Pancreas (tissue), 10 donors: ENCODE data around the gene CLEC3A. TPM values are rescaled to one million over a fixed set of nuclear protein-coding genes. Genes with fewer than 3 reads are reported as not detected.
"Not testable (repeated sequence)": the region's sequence is repeated elsewhere in the genome, so short reads cannot be mapped to it uniquely, and the experiment has no call there.

Experiments used
- ATAC-seq, 4 donors: fragments of 200-7000 bp; cut with Tn5 transposase; one replicate each; pipeline versions ENCODE4 v1.8.0 to v1.9.1; 2020; ENCODE audit warnings: mild to moderate bottlenecking in 4 of 4, moderate library complexity in 4 of 4
- DNase-seq, 6 donors: peaks; one replicate each; pipeline ENCODE4 v3.0.0-alpha.2; 2020
- FAIRE-seq: peaks from 2 replicates; lab custom pipeline; 2012; peaks lifted over from hg19 to GRCh38; lab: Jason Lieb, UNC
- H3K27ac ChIP-seq, 4 donors: fragments of 200-600 bp; sonication (generic); 1 replicate in 3 of 4; 2 replicates in 1 of 4; pipeline versions ENCODE4 v1.5.0 to v1.8.0; 2020
- H3K27me3 ChIP-seq, 4 donors: fragments of 200-600 bp; one replicate each; pipeline ENCODE4 v1.8.0; 2021
- H3K36me3 ChIP-seq, 3 donors: fragments of 200-600 bp; sonication (generic) in 1 of 3; one replicate each; pipeline versions ENCODE4 v1.5.0 to v1.8.0; 2020 to 2021
- H3K4me1 ChIP-seq, 3 donors: fragments of 200-600 bp; one replicate each; pipeline ENCODE4 v1.8.0; 2021
- H3K4me3 ChIP-seq, 4 donors: fragments of 200-600 bp; sonication (generic) in 2 of 4; one replicate each; pipeline versions ENCODE4 v1.5.0 to v1.8.0; 2020 to 2021
- H3K9me3 ChIP-seq, 4 donors: fragments of 200-600 bp; one replicate each; pipeline ENCODE4 v1.8.0; 2021
- CTCF ChIP-seq, 4 donors: fragments of 200-600 bp; sonication (generic) in 3 of 4; IDR thresholded peaks; one replicate each; pipeline versions ENCODE4 v1.5.0 to v1.8.0; 2021; ENCODE audit warnings: antibody characterized with exemption in 4 of 4
- WGBS, 2 donors: extraction: QIAGEN DNeasy Blood & Tissue Kit; methylation state at CpG; one replicate each; pipeline ENCODE4 v1.1.7; 2013; 5-methylcytosine and 5-hydroxymethylcytosine counted together
- intact Hi-C, 3 donors: fragments of 100-400 bp; cut with DNase I; formaldehyde crosslinking; loops; one replicate each; pipeline versions ENCODE4 v1.11.1 to v1.14.2; 2022
- polyA plus RNA-seq, 2 donors: library from polyadenylated mRNA; stranded (reverse); fragments of 200-250 nt; gene quantifications; one replicate each; pipeline ENCODE4 v1.2.3, GENCODE V29; 2013
- total RNA-seq, 6 donors: library from RNA; stranded (reverse); fragmentation: NEBNext Ultra II Directional in 4 of 6; extraction: Animal tissue kit (Norgen Biotek cat#: 25700) in 4 of 6; gene quantifications; one replicate each; pipeline versions ENCODE4 v1.2.1 to v1.2.4, GENCODE V29; 2021 to 2023
- donor health status: healthy with polysubstance abuse.
- donor health status: DM: no; HTN: no; CAD: no; lungs with moderate emphysema.
- donor health status: DM: no; HTN: no; CAD: no.
- donor health status: control.
- donor health status: control.
- donor health status: Bipolar disorder and iron deficiency.
- donor health status: DM: yes; HTN: yes; CAD: no.
- donor health status: DM: no; HTN: no; CAD: no.
- donor health status: DM: no; HTN: no; CAD: no.
- donor health status: DM: yes; HTN: yes; CAD: no.

Gene CLEC3A
- total and polyA plus RNA-seq, 8 donors: not detected

- no peak for DNase-seq
- Histone ChIP-seq H3K36me3 (no peaks in the 10 kb centered on the region), H3K4me1 (no peaks in the 10 kb centered on the region), H3K27ac (no peak overlapping the region), H3K9me3 (no peaks in the 10 kb centered on the region), H3K27me3 (no peaks in the 10 kb centered on the region), H3K4me3 (no peak overlapping the region)
- no peak for FAIRE-seq
- no peak for ATAC-seq
- intact Hi-C loops: no loop called here
- 71 to 82% methylated on average over 7 of the region's 7 CpGs for WGBS, 2 donors
- no peak for TF ChIP-seq CTCF (IDR thresholded peaks at IDR 0.05)
Measured at GRCh38 chr16:77986011-77986740, 36.2 kb upstream of the CLEC3A start.

DNA sequence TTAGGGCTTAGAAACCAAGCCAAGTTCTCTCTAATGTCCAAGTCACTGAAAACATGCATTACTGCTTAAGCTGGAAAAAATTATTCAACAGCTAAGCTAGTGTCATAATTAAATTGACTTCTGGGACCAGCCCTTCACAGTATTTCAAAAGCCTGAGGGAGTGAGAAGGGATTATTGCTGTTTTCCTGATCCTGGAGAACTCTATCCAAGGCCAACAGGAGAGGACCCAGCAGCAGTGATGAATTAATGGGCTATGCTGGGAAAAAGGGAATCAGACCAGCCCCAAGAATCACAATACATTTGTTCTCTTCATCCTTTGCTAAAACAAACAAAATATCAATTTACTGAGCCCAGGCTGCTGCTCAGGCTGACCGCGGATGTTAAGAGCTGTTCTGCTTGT is 34.5 kb upstream of the CLEC3A start:
- Histone ChIP-seq H3K36me3 (no peaks in the 10 kb centered on the region), H3K9me3 (no peaks in the 10 kb centered on the region), H3K4me3 (no peak overlapping the region), H3K27ac (no peak overlapping the region), H3K4me1 (no peaks in the 10 kb centered on the region), H3K27me3 (no peaks in the 10 kb centered on the region)
- no peak for TF ChIP-seq CTCF (IDR thresholded peaks at IDR 0.05)
- FAIRE-seq (no peak), ATAC-seq (peak in 1 of 4 donors; percentile 44), DNase-seq (no peak)
- WGBS, 2 donors: 14% methylated on average over 2 of the region's 2 CpGs
- intact Hi-C loops: no loop called here

GRCh38 chr16:77989846-77990245 is 32.5 kb upstream of the CLEC3A start:
- WGBS, 2 donors: 64 to 74% methylated on average over 4 of the region's 4 CpGs
- FAIRE-seq (no peak), ATAC-seq (no peak), DNase-seq (no peak)
- Histone ChIP-seq H3K9me3 (no peaks in the 10 kb centered on the region), H3K4me3 (no peak overlapping the region), H3K36me3 (no peaks in the 10 kb centered on the region), H3K27me3 (no peaks in the 10 kb centered on the region), H3K4me1 (no peaks in the 10 kb centered on the region), H3K27ac (no peak overlapping the region)
- intact Hi-C loops: no loop called here
- no peak for TF ChIP-seq CTCF (IDR thresholded peaks at IDR 0.05)

DNA sequence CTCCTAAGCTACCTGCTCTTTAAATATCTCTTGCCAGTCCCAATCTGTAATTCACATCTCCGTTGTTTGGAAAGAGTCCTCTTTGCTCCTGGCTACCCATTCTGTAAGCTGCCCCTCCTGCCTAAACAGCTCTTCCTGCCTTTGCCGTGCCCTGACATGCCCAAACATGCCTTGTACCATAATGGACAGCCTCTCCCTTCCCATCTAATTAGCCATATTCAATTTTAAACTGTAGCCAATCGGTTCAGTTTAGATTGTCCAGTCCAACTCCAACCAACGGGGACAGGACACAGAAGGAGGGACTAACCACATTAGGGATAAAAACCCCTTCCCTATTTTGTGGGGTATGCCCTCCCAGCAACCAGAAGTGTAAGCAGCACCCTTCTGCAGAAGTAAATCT is 30.6 kb upstream of the CLEC3A start:
- H3K36me3 ChIP-seq: no peaks in the 10 kb centered on the region
- ATAC-seq (no peak), DNase-seq (no peak), FAIRE-seq (no peak)
- no peak for TF ChIP-seq CTCF (IDR thresholded peaks at IDR 0.05)
- no peak overlapping the region for H3K4me3 ChIP-seq
- 46 to 55% methylated on average over 4 of the region's 4 CpGs for WGBS, 2 donors
- no peaks in the 10 kb centered on the region for H3K9me3 ChIP-seq
- H3K27ac ChIP-seq: no peak overlapping the region
- intact Hi-C loops: no loop called here
- H3K27me3 ChIP-seq: no peaks in the 10 kb centered on the region
- no peaks in the 10 kb centered on the region for H3K4me1 ChIP-seq

DNA sequence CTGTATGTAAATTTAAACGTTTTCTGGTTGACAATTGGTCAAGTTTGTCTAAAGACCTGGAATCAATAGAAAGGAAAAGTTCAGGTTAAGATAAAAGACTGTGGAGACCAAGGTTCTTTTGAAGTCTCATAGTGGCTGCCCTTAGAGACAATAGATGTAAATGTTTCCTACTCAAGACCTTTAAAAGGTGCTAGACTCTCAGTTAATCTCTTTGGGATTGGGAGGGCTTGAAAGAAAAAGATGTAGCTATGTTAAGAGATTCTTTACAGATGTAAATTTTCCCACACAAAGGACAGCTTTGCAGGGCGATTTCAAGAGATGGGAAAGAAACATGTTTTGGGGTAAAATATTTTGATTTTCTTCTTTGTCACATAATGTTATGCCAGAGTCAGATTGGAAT is 30.0 kb upstream of the CLEC3A start:
- H3K36me3 ChIP-seq, DNase-seq, H3K9me3 ChIP-seq, H3K4me1 ChIP-seq, intact Hi-C loops, H3K27ac ChIP-seq, H3K27me3 ChIP-seq, ATAC-seq, FAIRE-seq, H3K4me3 ChIP-seq: not testable (repeated sequence)
- WGBS, 2 donors: 9 to 12% methylated on average over 2 of the region's 2 CpGs
